ENCODE measurements around the gene ENO1. TPM values are rescaled to one million over a fixed set of nuclear protein-coding genes. Genes with fewer than 3 reads are reported as not detected.
"Not testable (repeated sequence)": the region's sequence is repeated elsewhere in the genome, so short reads cannot be mapped to it uniquely, and the experiment has no call there.

The ENO1 gene
- polyA plus RNA-seq, 2 donors: 403 to 1,101 TPM

- H3K4me1 ChIP-seq (ENCODE audit: control insufficient read depth in 2 of 2, insufficient read depth in 2 of 2, low read length in 1 of 2); H3K4me3 ChIP-seq (ENCODE audit: low read depth in 1 of 2, low read length in 2 of 2); H3K36me3 ChIP-seq (ENCODE audit: control insufficient read depth in 2 of 2, insufficient read depth in 2 of 2, low read length in 1 of 2); H3K9me3 ChIP-seq (ENCODE audit: control insufficient read depth in 2 of 2, insufficient read depth in 1 of 2, low read depth in 1 of 2, low read length in 1 of 2); H3K27ac ChIP-seq (ENCODE audit: low read depth in 2 of 2, low read length in 1 of 2); H3K27me3 ChIP-seq (ENCODE audit: control insufficient read depth in 1 of 2, insufficient read depth in 2 of 2, low read length in 2 of 2): not testable (repeated sequence)
- 91 to 94% methylated on average over 9 of the region's 9 CpGs for WGBS, 2 donors
Measured at GRCh38 chr1:8886031-8886524, 7.6 kb upstream of the ENO1 start.

- not testable (repeated sequence) for H3K4me3 ChIP-seq (ENCODE audit: low read depth in 1 of 2, low read length in 2 of 2); H3K27ac ChIP-seq (ENCODE audit: low read depth in 2 of 2, low read length in 1 of 2); H3K27me3 ChIP-seq (ENCODE audit: control insufficient read depth in 1 of 2, insufficient read depth in 2 of 2, low read length in 2 of 2); H3K9me3 ChIP-seq (ENCODE audit: control insufficient read depth in 2 of 2, insufficient read depth in 1 of 2, low read depth in 1 of 2, low read length in 1 of 2); H3K36me3 ChIP-seq (ENCODE audit: control insufficient read depth in 2 of 2, insufficient read depth in 2 of 2, low read length in 1 of 2); H3K4me1 ChIP-seq (ENCODE audit: control insufficient read depth in 2 of 2, insufficient read depth in 2 of 2, low read length in 1 of 2)
- WGBS, 2 donors: 77 to 79% methylated on average over 13 of the region's 13 CpGs
Measured at GRCh38 chr1:8884105-8884504, 5.6 kb upstream of the ENO1 start.

- H3K27me3 ChIP-seq (ENCODE audit: control insufficient read depth in 1 of 2, insufficient read depth in 2 of 2, low read length in 2 of 2): no peaks in the 10 kb centered on the region
- H3K4me1 ChIP-seq (ENCODE audit: control insufficient read depth in 2 of 2, insufficient read depth in 2 of 2, low read length in 1 of 2): peaks cover 0 to 5% of the 10 kb centered on the region in 2 donors
- 51 to 64% methylated on average over 3 of the region's 3 CpGs for WGBS, 2 donors
- H3K36me3 ChIP-seq (ENCODE audit: control insufficient read depth in 2 of 2, insufficient read depth in 2 of 2, low read length in 1 of 2): no peaks in the 10 kb centered on the region
- no peaks in the 10 kb centered on the region for H3K9me3 ChIP-seq (ENCODE audit: control insufficient read depth in 2 of 2, insufficient read depth in 1 of 2, low read depth in 1 of 2, low read length in 1 of 2)
- no peak overlapping the region for H3K27ac ChIP-seq (ENCODE audit: low read depth in 2 of 2, low read length in 1 of 2)
- no peak overlapping the region for H3K4me3 ChIP-seq (ENCODE audit: low read depth in 1 of 2, low read length in 2 of 2)
Measured at GRCh38 chr1:8883491-8883890, 5.0 kb upstream of the ENO1 start.

GRCh38 chr1:8879922-8880676 is 1.6 kb upstream of the ENO1 start:
- Histone ChIP-seq H3K4me3 (ENCODE audit: low read depth in 1 of 2, low read length in 2 of 2) (no peak overlapping the region), H3K9me3 (ENCODE audit: control insufficient read depth in 2 of 2, insufficient read depth in 1 of 2, low read depth in 1 of 2, low read length in 1 of 2) (no peaks in the 10 kb centered on the region), H3K27ac (ENCODE audit: low read depth in 2 of 2, low read length in 1 of 2) (peak overlapping the region; percentile 97 to 100), H3K4me1 (ENCODE audit: control insufficient read depth in 2 of 2, insufficient read depth in 2 of 2, low read length in 1 of 2) (peaks cover 0 to 5% of the 10 kb centered on the region in 2 donors), H3K27me3 (ENCODE audit: control insufficient read depth in 1 of 2, insufficient read depth in 2 of 2, low read length in 2 of 2) (no peaks in the 10 kb centered on the region), H3K36me3 (ENCODE audit: control insufficient read depth in 2 of 2, insufficient read depth in 2 of 2, low read length in 1 of 2) (no peaks in the 10 kb centered on the region)
- WGBS, 2 donors: 21 to 32% methylated on average over 9 of the region's 9 CpGs

GRCh38 chr1:8879464-8879921 is 1.0 kb upstream of the ENO1 start:
- peak overlapping the region; percentile 97 to 100 for H3K27ac ChIP-seq (ENCODE audit: low read depth in 2 of 2, low read length in 1 of 2)
- H3K9me3 ChIP-seq (ENCODE audit: control insufficient read depth in 2 of 2, insufficient read depth in 1 of 2, low read depth in 1 of 2, low read length in 1 of 2): no peaks in the 10 kb centered on the region
- no peaks in the 10 kb centered on the region for H3K27me3 ChIP-seq (ENCODE audit: control insufficient read depth in 1 of 2, insufficient read depth in 2 of 2, low read length in 2 of 2)
- 19 to 21% methylated on average over 11 of the region's 11 CpGs for WGBS, 2 donors
- peak overlapping the region; percentile 92 to 98 for H3K4me3 ChIP-seq (ENCODE audit: low read depth in 1 of 2, low read length in 2 of 2)
- no peaks in the 10 kb centered on the region for H3K36me3 ChIP-seq (ENCODE audit: control insufficient read depth in 2 of 2, insufficient read depth in 2 of 2, low read length in 1 of 2)
- H3K4me1 ChIP-seq (ENCODE audit: control insufficient read depth in 2 of 2, insufficient read depth in 2 of 2, low read length in 1 of 2): peaks cover 0 to 5% of the 10 kb centered on the region in 2 donors

GRCh38 chr1:8878698-8879463 is 395 bp upstream of the ENO1 start:
- Histone ChIP-seq H3K4me1 (ENCODE audit: control insufficient read depth in 2 of 2, insufficient read depth in 2 of 2, low read length in 1 of 2) (peaks cover 0 to 8% of the 10 kb centered on the region in 2 donors), H3K4me3 (ENCODE audit: low read depth in 1 of 2, low read length in 2 of 2) (peak overlapping the region; percentile 92 to 98), H3K9me3 (ENCODE audit: control insufficient read depth in 2 of 2, insufficient read depth in 1 of 2, low read depth in 1 of 2, low read length in 1 of 2) (no peaks in the 10 kb centered on the region), H3K27me3 (ENCODE audit: control insufficient read depth in 1 of 2, insufficient read depth in 2 of 2, low read length in 2 of 2) (no peaks in the 10 kb centered on the region), H3K27ac (ENCODE audit: low read depth in 2 of 2, low read length in 1 of 2) (peak overlapping the region; percentile 97 to 100), H3K36me3 (ENCODE audit: control insufficient read depth in 2 of 2, insufficient read depth in 2 of 2, low read length in 1 of 2) (peaks cover 0 to 3% of the 10 kb centered on the region in 2 donors)
- 1% methylated on average over 51 to 82 of the region's 82 CpGs for whole genome bisulfite sequencing, 2 donors

GRCh38 chr1:8876087-8876486 is 2.4 kb downstream of the ENO1 start:
- H3K27ac ChIP-seq (ENCODE audit: low read depth in 2 of 2, low read length in 1 of 2): peak overlapping the region in 1 of 2 donors; percentile 100
- 43 to 56% methylated on average over 3 of the region's 3 CpGs for WGBS, 2 donors
- peaks cover 0 to 17% of the 10 kb centered on the region in 2 donors for H3K4me1 ChIP-seq (ENCODE audit: control insufficient read depth in 2 of 2, insufficient read depth in 2 of 2, low read length in 1 of 2)
- H3K36me3 ChIP-seq (ENCODE audit: control insufficient read depth in 2 of 2, insufficient read depth in 2 of 2, low read length in 1 of 2): peaks cover 9 to 17% of the 10 kb centered on the region in 2 donors
- H3K27me3 ChIP-seq (ENCODE audit: control insufficient read depth in 1 of 2, insufficient read depth in 2 of 2, low read length in 2 of 2): no peaks in the 10 kb centered on the region
- H3K9me3 ChIP-seq (ENCODE audit: control insufficient read depth in 2 of 2, insufficient read depth in 1 of 2, low read depth in 1 of 2, low read length in 1 of 2): no peaks in the 10 kb centered on the region
- H3K4me3 ChIP-seq (ENCODE audit: low read depth in 1 of 2, low read length in 2 of 2): peak overlapping the region in 1 of 2 donors; percentile 92

- Histone ChIP-seq H3K27ac (ENCODE audit: low read depth in 2 of 2, low read length in 1 of 2) (peak overlapping the region; percentile 79 to 85), H3K4me3 (ENCODE audit: low read depth in 1 of 2, low read length in 2 of 2) (peak overlapping the region in 1 of 2 donors; percentile 92), H3K9me3 (ENCODE audit: control insufficient read depth in 2 of 2, insufficient read depth in 1 of 2, low read depth in 1 of 2, low read length in 1 of 2) (no peaks in the 10 kb centered on the region), H3K4me1 (ENCODE audit: control insufficient read depth in 2 of 2, insufficient read depth in 2 of 2, low read length in 1 of 2) (peaks cover 0 to 14% of the 10 kb centered on the region in 2 donors), H3K36me3 (ENCODE audit: control insufficient read depth in 2 of 2, insufficient read depth in 2 of 2, low read length in 1 of 2) (peaks cover 16 to 24% of the 10 kb centered on the region in 2 donors), H3K27me3 (ENCODE audit: control insufficient read depth in 1 of 2, insufficient read depth in 2 of 2, low read length in 2 of 2) (no peaks in the 10 kb centered on the region)
- WGBS, 2 donors: 32 to 35% methylated on average over 7 of the region's 7 CpGs
Measured at GRCh38 chr1:8875216-8875861, 3.1 kb downstream of the ENO1 start.
